ENCODE measurements around the gene PMS1.

Gene PMS1

GRCh38 chr2:189797902-189798301 lies 13.7 kb downstream of the PMS1 start:
- no peaks in the 10 kb centered on the region for H3F3A ChIP-seq (ENCODE audit: insufficient read depth, low read length)
- H3K36me3 ChIP-seq (ENCODE audit: insufficient read depth, low read length), result peaks cover 81% of the 10 kb centered on the region
- no peak overlapping the region for H2AFZ ChIP-seq (ENCODE audit: low read length)
- H3K27ac ChIP-seq (ENCODE audit: low read depth, low read length, poor library complexity, severe bottlenecking), result no peak overlapping the region
- H3K4me1 ChIP-seq (ENCODE audit: insufficient read depth, low read length, severe bottlenecking), result no peaks in the 10 kb centered on the region
- H3K9me2 ChIP-seq (ENCODE audit: low read depth, low read length), result no peaks in the 10 kb centered on the region
- H3K27me3 ChIP-seq (ENCODE audit: insufficient read depth, low read length), result no peaks in the 10 kb centered on the region
- H3K79me2 ChIP-seq (ENCODE audit: insufficient read depth, low read length), result peaks cover 3% of the 10 kb centered on the region; the same call in 1 of the 2 replicates
- no peak for TF ChIP-seq EZH2 (IDR thresholded peaks at IDR 0.05; ENCODE audit: borderline replicate concordance, low read length)
- no peak for TF ChIP-seq CTCF (IDR thresholded peaks at IDR 0.05; ENCODE audit: low read length)
- H3K4me2 ChIP-seq (ENCODE audit: low read length), result no peak overlapping the region
- H3K4me3 ChIP-seq (ENCODE audit: low read depth, low read length, poor library complexity, severe bottlenecking), result no peak overlapping the region
- H3K9ac ChIP-seq (ENCODE audit: low read length), result no peak overlapping the region
- no peaks in the 10 kb centered on the region for H3K9me3 ChIP-seq (ENCODE audit: low read length)
- no peaks in the 10 kb centered on the region for H4K20me1 ChIP-seq (ENCODE audit: insufficient read depth, low read length)

GRCh38 chr2:189798312-189799029 lies 14.2 kb downstream of the PMS1 start:
- no peaks in the 10 kb centered on the region for H3K9me2 ChIP-seq (ENCODE audit: low read depth, low read length)
- H3K9me3 ChIP-seq (ENCODE audit: low read length), result no peaks in the 10 kb centered on the region
- H3K4me3 ChIP-seq (ENCODE audit: low read depth, low read length, poor library complexity, severe bottlenecking), result no peak overlapping the region
- H3K4me2 ChIP-seq (ENCODE audit: low read length), result no peak overlapping the region
- H3K27ac ChIP-seq (ENCODE audit: low read depth, low read length, poor library complexity, severe bottlenecking), result no peak overlapping the region
- TF ChIP-seq EZH2 (IDR thresholded peaks at IDR 0.05; ENCODE audit: borderline replicate concordance, low read length) (no peak), CTCF (IDR thresholded peaks at IDR 0.05; ENCODE audit: low read length) (peak; percentile 60; the same call in 1 of the 2 replicates)
- no peak overlapping the region for H2AFZ ChIP-seq (ENCODE audit: low read length)
- no peaks in the 10 kb centered on the region for H3K4me1 ChIP-seq (ENCODE audit: insufficient read depth, low read length, severe bottlenecking)
- no peak overlapping the region for H3K9ac ChIP-seq (ENCODE audit: low read length)
- no peaks in the 10 kb centered on the region for H3F3A ChIP-seq (ENCODE audit: insufficient read depth, low read length)
- H3K27me3 ChIP-seq (ENCODE audit: insufficient read depth, low read length), result no peaks in the 10 kb centered on the region
- peaks cover 80% of the 10 kb centered on the region for H3K36me3 ChIP-seq (ENCODE audit: insufficient read depth, low read length)
- no peaks in the 10 kb centered on the region for H4K20me1 ChIP-seq (ENCODE audit: insufficient read depth, low read length)
- H3K79me2 ChIP-seq (ENCODE audit: insufficient read depth, low read length), result peaks cover 3% of the 10 kb centered on the region; the same call in 1 of the 2 replicates

GRCh38 chr2:189799030-189799331 lies 14.7 kb downstream of the PMS1 start:
- Histone ChIP-seq H3F3A (ENCODE audit: insufficient read depth, low read length) (no peaks in the 10 kb centered on the region), H3K9ac (ENCODE audit: low read length) (no peak overlapping the region), H3K9me3 (ENCODE audit: low read length) (no peaks in the 10 kb centered on the region), H3K27me3 (ENCODE audit: insufficient read depth, low read length) (no peaks in the 10 kb centered on the region), H3K9me2 (ENCODE audit: low read depth, low read length) (no peaks in the 10 kb centered on the region), H3K4me1 (ENCODE audit: insufficient read depth, low read length, severe bottlenecking) (no peaks in the 10 kb centered on the region), H3K36me3 (ENCODE audit: insufficient read depth, low read length) (peaks cover 78% of the 10 kb centered on the region), H3K4me3 (ENCODE audit: low read depth, low read length, poor library complexity, severe bottlenecking) (no peak overlapping the region), H2AFZ (ENCODE audit: low read length) (no peak overlapping the region), H3K27ac (ENCODE audit: low read depth, low read length, poor library complexity, severe bottlenecking) (no peak overlapping the region), H3K79me2 (ENCODE audit: insufficient read depth, low read length) (peaks cover 3% of the 10 kb centered on the region; the same call in 1 of the 2 replicates), H4K20me1 (ENCODE audit: insufficient read depth, low read length) (no peaks in the 10 kb centered on the region), H3K4me2 (ENCODE audit: low read length) (no peak overlapping the region)
- no peak for TF ChIP-seq EZH2 (IDR thresholded peaks at IDR 0.05; ENCODE audit: borderline replicate concordance, low read length)

- no peak overlapping the region for H2AFZ ChIP-seq (ENCODE audit: low read length)
- H3K27ac ChIP-seq (ENCODE audit: low read depth, low read length, poor library complexity, severe bottlenecking), result no peak overlapping the region
- H3K9me2 ChIP-seq (ENCODE audit: low read depth, low read length), result no peaks in the 10 kb centered on the region
- no peaks in the 10 kb centered on the region for H3K9me3 ChIP-seq (ENCODE audit: low read length)
- TF ChIP-seq EZH2 (IDR thresholded peaks at IDR 0.05; ENCODE audit: borderline replicate concordance, low read length) (no peak), CTCF (IDR thresholded peaks at IDR 0.05; ENCODE audit: low read length) (no peak)
- H3K4me3 ChIP-seq (ENCODE audit: low read depth, low read length, poor library complexity, severe bottlenecking), result no peak overlapping the region
- H3K36me3 ChIP-seq (ENCODE audit: insufficient read depth, low read length), result peaks cover 77% of the 10 kb centered on the region
- no peaks in the 10 kb centered on the region for H3K27me3 ChIP-seq (ENCODE audit: insufficient read depth, low read length)
- peaks cover 3% of the 10 kb centered on the region; the same call in 1 of the 2 replicates for H3K79me2 ChIP-seq (ENCODE audit: insufficient read depth, low read length)
- H3F3A ChIP-seq (ENCODE audit: insufficient read depth, low read length), result no peaks in the 10 kb centered on the region
- no peaks in the 10 kb centered on the region for H4K20me1 ChIP-seq (ENCODE audit: insufficient read depth, low read length)
- no peak overlapping the region for H3K9ac ChIP-seq (ENCODE audit: low read length)
- H3K4me2 ChIP-seq (ENCODE audit: low read length), result no peak overlapping the region
- H3K4me1 ChIP-seq (ENCODE audit: insufficient read depth, low read length, severe bottlenecking), result no peaks in the 10 kb centered on the region
Measured at GRCh38 chr2:189799531-189799930, 15.3 kb downstream of the PMS1 start.

All from OCI-LY1 (cell line).